Effector memory CD8-positive, alpha-beta T cell (primary cell): ENCODE measurements around the gene ARHGAP12.
"Not testable (repeated sequence)": the region's sequence is repeated elsewhere in the genome, so short reads cannot be mapped to it uniquely, and the experiment has no call there.

ENCODE experiments used
- ATAC-seq: fragments of 150-1000 bp; cut with Tn5 transposase; replicated peaks from 2 replicates; pipeline ENCODE4 v1.10.0; 2021; ENCODE audit warnings: mild to moderate bottlenecking, moderate library complexity
- DNase-seq, 3 experiments: peaks; one replicate each; pipeline ENCODE4 v3.0.0; 2021
- H3K27ac Mint-ChIP-seq, 2 donors: one replicate each; pipeline ENCODE4 v1.8.0; 2022; ENCODE audit warnings: mild to moderate bottlenecking in 2 of 2, mixed read lengths in 2 of 2, moderate library complexity in 2 of 2
- H3K27me3 Mint-ChIP-seq, 2 donors: one replicate each; pipeline ENCODE4 v1.8.0; 2022; ENCODE audit warnings: mixed read lengths in 2 of 2
- H3K36me3 Mint-ChIP-seq: one replicate; pipeline ENCODE4 v1.8.0; 2022; ENCODE audit warnings: mild to moderate bottlenecking, moderate library complexity, mixed read lengths; ENCODE audit not compliant: insufficient read depth
- H3K4me1 Mint-ChIP-seq, 2 donors: one replicate each; pipeline ENCODE4 v1.8.0; 2022; ENCODE audit warnings: low read depth in 2 of 2, mixed read lengths in 2 of 2
- H3K4me3 Mint-ChIP-seq, 2 donors: one replicate each; pipeline ENCODE4 v1.8.0; 2022; ENCODE audit warnings: mild to moderate bottlenecking in 2 of 2, mixed read lengths in 2 of 2, moderate library complexity in 2 of 2
- H3K9me3 Mint-ChIP-seq, 2 donors: one replicate each; pipeline ENCODE4 v1.8.0; 2022; ENCODE audit warnings: mixed read lengths in 2 of 2

Gene ARHGAP12

GRCh38 chr10:31905586-31905985 lies 23.0 kb downstream of the ARHGAP12 start:
- DNase-seq (no peak), ATAC-seq (no peak)
- Mint-ChIP-seq H3K27ac (peak overlapping the region in 1 of 2 donors; percentile 2), H3K27me3 (no peaks in the 10 kb centered on the region), H3K4me1 (peaks cover 16 to 39% of the 10 kb centered on the region in 2 donors), H3K9me3 (no peaks in the 10 kb centered on the region), H3K36me3 (peaks cover 32% of the 10 kb centered on the region), H3K4me3 (no peak overlapping the region)

DNA sequence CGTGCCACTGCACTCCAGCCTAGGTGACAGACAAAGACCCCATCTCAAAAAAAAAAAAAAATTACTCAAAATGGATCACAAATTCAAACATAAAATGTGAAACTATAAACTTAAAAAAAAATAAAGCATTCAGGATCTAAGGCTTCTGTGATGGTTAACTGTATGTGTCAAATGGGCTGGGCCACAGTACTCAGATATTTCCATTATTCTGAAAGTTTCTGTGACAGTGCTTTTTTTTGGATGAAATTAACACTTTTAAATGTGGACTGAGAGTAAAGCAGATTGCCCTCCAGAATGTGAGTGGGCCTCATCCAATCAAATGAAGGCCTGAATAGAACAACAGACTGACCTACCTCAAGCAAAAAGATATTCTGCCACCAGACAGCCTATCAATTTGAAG lies 26.0 kb downstream of the ARHGAP12 start:
- Mint-ChIP-seq H3K4me3 (no peak overlapping the region), H3K4me1 (peaks cover 17 to 43% of the 10 kb centered on the region in 2 donors), H3K36me3 (peaks cover 28% of the 10 kb centered on the region), H3K27ac (no peak overlapping the region), H3K27me3 (no peaks in the 10 kb centered on the region), H3K9me3 (no peaks in the 10 kb centered on the region)
- DNase-seq (no peak), ATAC-seq (no peak)

DNA sequence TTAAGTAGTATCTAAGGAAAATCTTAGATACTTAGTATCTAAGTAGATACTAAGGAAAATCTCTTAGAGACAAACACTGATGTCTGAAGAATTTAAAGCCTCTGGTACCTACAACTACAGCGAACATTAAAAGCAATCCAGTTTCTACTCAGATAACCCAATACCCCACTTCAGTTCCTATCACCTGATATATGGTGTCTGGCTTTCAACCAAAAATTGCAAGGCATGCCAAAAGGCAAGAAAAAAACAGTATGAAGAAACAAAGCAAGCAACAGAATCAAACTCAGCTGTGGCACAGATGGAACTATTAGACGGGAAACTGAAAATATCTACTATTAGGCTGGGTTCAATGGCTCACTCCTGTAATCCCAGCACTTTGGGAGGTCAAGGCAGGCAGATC lies 31.1 kb downstream of the ARHGAP12 start:
- no peak overlapping the region for H3K27ac Mint-ChIP-seq

DNA sequence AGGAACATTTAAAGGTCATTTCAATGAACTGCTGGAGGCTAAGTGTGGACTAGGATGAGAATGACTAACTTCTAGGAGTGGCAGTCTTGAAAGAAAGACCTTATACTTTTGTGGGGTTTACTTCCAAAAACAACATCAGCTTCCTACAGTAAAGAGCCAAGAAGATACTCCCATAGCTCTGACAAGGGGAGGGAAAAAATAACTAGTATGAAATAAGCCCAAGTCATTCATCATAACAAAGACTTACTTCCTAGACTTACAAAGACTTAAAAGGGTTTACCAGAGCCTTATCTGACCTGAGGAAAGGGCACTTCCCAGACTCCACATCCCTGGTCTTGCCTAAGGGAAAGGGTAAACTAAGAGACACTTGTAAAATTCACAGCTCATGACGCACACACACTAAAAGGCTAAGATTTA lies 31.7 kb downstream of the ARHGAP12 start:
- Mint-ChIP-seq H3K27ac (peak overlapping the region in 1 of 2 donors; percentile 36), H3K36me3 (peaks cover 6% of the 10 kb centered on the region), H3K9me3 (no peaks in the 10 kb centered on the region), H3K4me1 (peaks cover 22 to 55% of the 10 kb centered on the region in 2 donors), H3K27me3 (no peaks in the 10 kb centered on the region), H3K4me3 (no peak overlapping the region)
- no peak for ATAC-seq
- no peak for DNase-seq

More for the DNA sequence above, 31.1 kb downstream of the ARHGAP12 start:
- Mint-ChIP-seq H3K9me3 (no peaks in the 10 kb centered on the region), H3K36me3 (peaks cover 6% of the 10 kb centered on the region), H3K4me1 (peaks cover 18 to 51% of the 10 kb centered on the region in 2 donors), H3K4me3 (no peak overlapping the region), H3K27me3 (no peaks in the 10 kb centered on the region)
- DNase-seq: no peak
- no peak for ATAC-seq

GRCh38 chr10:31895722-31896121 lies 32.9 kb downstream of the ARHGAP12 start:
- H3K36me3 Mint-ChIP-seq, H3K27ac Mint-ChIP-seq, ATAC-seq, H3K9me3 Mint-ChIP-seq, DNase-seq, H3K27me3 Mint-ChIP-seq, H3K4me3 Mint-ChIP-seq: not testable (repeated sequence)
- H3K4me1 Mint-ChIP-seq: peaks cover 25 to 59% of the 10 kb centered on the region in 2 donors

DNA sequence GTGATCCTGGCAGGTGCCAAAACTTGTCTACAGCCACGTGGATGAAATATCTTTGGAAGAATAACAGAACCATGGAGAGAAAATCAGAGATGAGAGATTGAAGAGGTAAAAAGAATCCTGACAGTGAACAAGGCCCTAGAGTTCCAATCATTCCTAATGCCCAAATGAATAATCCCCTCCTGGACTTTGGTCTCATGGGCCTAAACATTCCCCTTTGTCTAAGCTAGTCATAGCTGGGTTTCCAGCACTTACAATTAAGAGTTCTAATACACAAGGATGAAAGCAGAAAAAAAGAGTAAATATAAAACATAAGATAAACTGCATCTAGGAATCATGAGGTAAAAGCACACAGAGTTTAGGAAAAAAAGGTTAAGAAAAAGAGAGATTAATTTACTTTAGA lies 40.2 kb downstream of the ARHGAP12 start:
- Mint-ChIP-seq H3K4me3 (no peak overlapping the region), H3K9me3 (no peaks in the 10 kb centered on the region), H3K36me3 (peaks cover 6% of the 10 kb centered on the region), H3K27ac (peak overlapping the region in 1 of 2 donors; percentile 24), H3K27me3 (no peaks in the 10 kb centered on the region), H3K4me1 (peaks cover 19 to 39% of the 10 kb centered on the region in 2 donors)
- no peak for DNase-seq
- no peak for ATAC-seq

GRCh38 chr10:31887850-31888249 lies 40.8 kb downstream of the ARHGAP12 start:
- peak overlapping the region in 1 of 2 donors; percentile 24 for H3K27ac Mint-ChIP-seq

DNA sequence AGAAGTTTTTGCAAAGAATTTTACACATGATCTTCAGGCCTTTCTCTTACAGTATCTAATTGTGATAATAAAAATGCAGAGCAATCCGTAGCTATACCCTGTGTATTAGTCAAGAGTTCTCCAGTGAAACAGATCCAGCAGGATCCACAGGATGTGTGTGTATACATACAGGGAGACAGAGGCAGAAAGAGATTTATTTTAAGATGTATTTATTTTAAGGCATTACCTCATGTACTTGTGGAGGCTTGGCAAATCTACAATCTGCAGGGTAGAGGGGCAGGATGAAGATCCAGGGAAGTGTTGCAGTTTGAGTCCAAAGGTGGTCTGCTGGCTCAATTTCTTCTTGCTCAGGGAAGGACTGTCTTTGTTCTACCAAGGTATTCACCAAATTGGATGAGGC lies 41.7 kb downstream of the ARHGAP12 start:
- no peaks in the 10 kb centered on the region for H3K27me3 Mint-ChIP-seq
- no peak overlapping the region for H3K4me3 Mint-ChIP-seq
- DNase-seq: no peak
- peaks cover 6% of the 10 kb centered on the region for H3K36me3 Mint-ChIP-seq
- peaks cover 13 to 28% of the 10 kb centered on the region in 2 donors for H3K4me1 Mint-ChIP-seq
- H3K9me3 Mint-ChIP-seq: no peaks in the 10 kb centered on the region
- no peak overlapping the region for H3K27ac Mint-ChIP-seq
- ATAC-seq: no peak

More at GRCh38 chr10:31887850-31888249, 40.8 kb downstream of the ARHGAP12 start:
- Mint-ChIP-seq H3K36me3 (peaks cover 6% of the 10 kb centered on the region), H3K4me3 (no peak overlapping the region), H3K27me3 (no peaks in the 10 kb centered on the region), H3K4me1 (peaks cover 19 to 36% of the 10 kb centered on the region in 2 donors), H3K9me3 (no peaks in the 10 kb centered on the region)
- ATAC-seq: no peak
- DNase-seq: no peak

GRCh38 chr10:31885971-31886370 lies 42.7 kb downstream of the ARHGAP12 start:
- Mint-ChIP-seq H3K4me1 (peaks cover 9 to 21% of the 10 kb centered on the region in 2 donors), H3K27me3 (no peaks in the 10 kb centered on the region), H3K9me3 (no peaks in the 10 kb centered on the region), H3K4me3 (no peak overlapping the region), H3K36me3 (peaks cover 6% of the 10 kb centered on the region), H3K27ac (peak overlapping the region in 1 of 2 donors; percentile 38)
- DNase-seq (no peak), ATAC-seq (no peak)

DNA sequence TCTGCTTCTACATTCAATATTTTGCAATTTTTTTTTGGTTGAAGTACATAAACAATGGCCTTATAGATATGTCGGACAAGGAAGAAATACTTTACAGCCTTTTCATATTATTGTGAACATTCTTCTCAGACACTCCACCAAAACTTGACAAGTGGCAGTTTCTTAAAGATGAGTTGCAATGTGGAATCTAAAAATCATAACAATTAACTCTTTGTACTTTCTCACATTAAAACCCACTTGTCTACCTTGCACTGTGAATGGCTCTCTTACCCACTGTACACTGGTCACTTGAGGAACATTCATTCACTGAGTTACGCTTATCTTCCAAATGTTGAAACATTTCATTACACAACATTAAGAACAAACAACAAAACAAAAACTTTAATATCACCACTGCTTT lies 44.2 kb downstream of the ARHGAP12 start:
- H3K36me3 Mint-ChIP-seq: peaks cover 6% of the 10 kb centered on the region
- H3K27me3 Mint-ChIP-seq: no peaks in the 10 kb centered on the region
- H3K4me1 Mint-ChIP-seq: peaks cover 10 to 26% of the 10 kb centered on the region in 2 donors
- no peak for ATAC-seq
- H3K4me3 Mint-ChIP-seq: no peak overlapping the region
- no peak overlapping the region for H3K27ac Mint-ChIP-seq
- DNase-seq: no peak
- H3K9me3 Mint-ChIP-seq: no peaks in the 10 kb centered on the region

DNA sequence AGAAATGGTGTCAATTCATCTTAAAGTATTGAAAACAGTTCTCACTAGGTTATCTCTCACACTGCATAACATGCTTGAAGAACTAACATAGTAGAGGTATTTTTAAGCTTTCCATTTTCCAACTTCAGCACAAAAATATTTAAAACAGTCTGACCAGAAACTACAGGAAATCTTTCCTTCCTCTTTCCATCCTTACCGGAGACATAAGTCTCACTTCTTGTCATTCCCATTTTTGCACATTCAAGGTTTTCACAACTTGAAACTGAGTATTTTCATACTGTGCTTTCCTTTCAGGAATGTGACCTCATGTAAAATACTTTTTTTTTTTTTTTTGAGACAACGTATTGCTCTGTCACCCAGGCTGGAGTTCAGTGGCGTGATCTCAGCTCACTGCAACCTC lies 45.2 kb downstream of the ARHGAP12 start:
- H3K36me3 Mint-ChIP-seq: peaks cover 6% of the 10 kb centered on the region
- no peak for DNase-seq
- no peaks in the 10 kb centered on the region for H3K9me3 Mint-ChIP-seq
- H3K4me3 Mint-ChIP-seq: no peak overlapping the region
- no peaks in the 10 kb centered on the region for H3K27me3 Mint-ChIP-seq
- no peak for ATAC-seq
- H3K4me1 Mint-ChIP-seq: peaks cover 7 to 31% of the 10 kb centered on the region in 2 donors
- no peak overlapping the region for H3K27ac Mint-ChIP-seq

- Mint-ChIP-seq H3K27me3 (no peaks in the 10 kb centered on the region), H3K36me3 (no peaks in the 10 kb centered on the region), H3K4me1 (peaks cover 6 to 28% of the 10 kb centered on the region in 2 donors), H3K27ac (peak overlapping the region in 1 of 2 donors; percentile 83), H3K9me3 (no peaks in the 10 kb centered on the region), H3K4me3 (no peak overlapping the region)
- ATAC-seq (no peak), DNase-seq (no peak)
Observed at GRCh38 chr10:31878486-31878885, 50.1 kb downstream of the ARHGAP12 start.

DNA sequence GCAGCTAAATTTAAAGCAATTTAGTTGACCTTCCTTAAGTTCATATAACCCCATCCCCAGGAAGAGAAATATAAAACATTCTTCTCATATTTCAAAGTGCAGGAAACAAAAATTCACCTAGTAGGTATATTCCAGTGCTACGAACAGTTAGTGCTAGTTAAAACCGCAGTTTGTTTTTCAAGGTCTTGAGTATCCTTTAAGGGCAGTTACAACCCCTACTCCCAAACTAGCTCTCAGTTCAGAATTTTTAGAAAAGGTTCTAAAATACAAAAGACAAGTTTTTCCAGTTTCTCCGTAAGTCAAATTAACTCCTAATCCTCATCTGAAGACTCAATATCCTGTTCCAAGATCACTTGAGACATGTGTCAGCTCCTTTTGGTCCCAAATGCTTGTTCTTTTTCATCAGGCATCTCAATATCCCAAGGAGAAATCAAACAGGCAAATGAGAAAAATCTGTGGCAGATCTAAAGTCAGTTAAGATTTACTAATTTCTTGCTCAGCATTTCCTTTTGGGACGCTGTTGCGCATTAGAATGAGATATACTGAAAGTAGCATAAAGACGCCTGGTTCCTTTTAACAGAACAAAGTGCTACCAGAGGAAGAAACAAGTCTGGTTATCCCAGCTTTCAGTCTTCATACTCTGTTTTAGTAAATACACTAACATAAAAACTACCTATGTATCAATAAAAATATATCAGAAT lies 51.8 kb downstream of the ARHGAP12 start:
- Mint-ChIP-seq H3K9me3 (no peaks in the 10 kb centered on the region), H3K27me3 (no peaks in the 10 kb centered on the region), H3K27ac (peak overlapping the region in 1 of 2 donors; percentile 35), H3K4me3 (no peak overlapping the region), H3K4me1 (peaks cover 6 to 24% of the 10 kb centered on the region in 2 donors), H3K36me3 (no peaks in the 10 kb centered on the region)
- DNase-seq (no peak), ATAC-seq (no peak)

- DNase-seq: no peak
- Mint-ChIP-seq H3K27me3 (no peaks in the 10 kb centered on the region), H3K9me3 (no peaks in the 10 kb centered on the region), H3K4me1 (peaks cover 5 to 24% of the 10 kb centered on the region in 2 donors), H3K4me3 (no peak overlapping the region), H3K36me3 (no peaks in the 10 kb centered on the region), H3K27ac (no peak overlapping the region)
- no peak for ATAC-seq
Observed at GRCh38 chr10:31875608-31876007, 53.0 kb downstream of the ARHGAP12 start.
